Stimulated activated naive B cell treated with anti-CD40 and anti-IgM and Interleukin-4, amounts not matched to agents 10 μg/mL and 1 μg/mL and 100 μg/mL, for 72 hours (primary cell): Measurements from ENCODE around the gene MIS12.
A peak's percentile ranks its signal among the peaks of the same experiment; 100 is the strongest.

Source experiments
- ATAC-seq, 2 donors: fragments of 150-1000 bp; cut with Tn5 transposase; replicated peaks; 2 replicates each; pipeline ENCODE4 v1.10.0; 2021; ENCODE audit warnings: moderate library complexity in 1 of 2
- DNase-seq: peaks from one replicate; pipeline ENCODE4 v3.0.0; 2021
- H3K27ac Mint-ChIP-seq: one replicate; pipeline ENCODE4 v1.8.0; 2022; ENCODE audit warnings: mild to moderate bottlenecking, mixed read lengths
- H3K27me3 Mint-ChIP-seq, 2 donors: one replicate each; pipeline ENCODE4 v1.8.0; 2022; ENCODE audit warnings: mixed read lengths in 2 of 2
- H3K36me3 Mint-ChIP-seq, 2 donors: one replicate each; pipeline ENCODE4 v1.8.0; 2022; ENCODE audit warnings: mixed read lengths in 2 of 2, mild to moderate bottlenecking in 1 of 2
- H3K4me1 Mint-ChIP-seq, 2 donors: one replicate each; pipeline ENCODE4 v1.8.0; 2022; ENCODE audit warnings: mixed read lengths in 2 of 2, mild to moderate bottlenecking in 1 of 2
- H3K4me3 Mint-ChIP-seq, 2 donors: one replicate each; pipeline ENCODE4 v1.8.0; 2022; ENCODE audit warnings: mild to moderate bottlenecking in 2 of 2, mixed read lengths in 2 of 2, moderate library complexity in 1 of 2
- H3K9me3 Mint-ChIP-seq, 2 donors: one replicate each; pipeline ENCODE4 v1.8.0; 2022; ENCODE audit warnings: mixed read lengths in 2 of 2, mild to moderate bottlenecking in 1 of 2

Gene MIS12

DNA sequence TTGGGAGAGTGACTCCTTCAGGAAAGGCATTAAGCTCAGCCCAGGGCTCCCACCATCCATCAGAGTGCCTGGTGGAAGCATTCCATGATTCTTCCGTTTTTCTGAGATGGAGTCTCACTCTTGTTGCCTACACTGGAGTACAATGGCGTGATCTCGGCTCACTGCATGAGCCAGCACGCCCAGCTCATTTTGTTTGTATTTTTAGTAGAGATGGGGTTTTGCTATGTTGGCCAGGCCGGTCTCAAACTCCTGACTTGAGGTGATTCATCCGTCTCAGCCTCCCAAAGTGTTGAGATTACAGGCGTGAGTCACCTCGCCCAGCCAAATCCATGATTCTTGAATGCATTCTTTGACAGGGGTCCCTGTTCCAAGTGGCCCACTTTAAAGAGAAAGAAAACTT, 23.1 kb downstream of the MIS12 start:
- ATAC-seq (no peak), DNase-seq (no peak)
- H3K4me1 Mint-ChIP-seq, result peaks cover 10 to 11% of the 10 kb centered on the region in 2 donors
- H3K27me3 Mint-ChIP-seq, result no peaks in the 10 kb centered on the region
- peaks cover 6 to 9% of the 10 kb centered on the region in 2 donors for H3K36me3 Mint-ChIP-seq
- H3K27ac Mint-ChIP-seq, result no peak overlapping the region
- peaks cover 0 to 1% of the 10 kb centered on the region in 2 donors for H3K9me3 Mint-ChIP-seq
- H3K4me3 Mint-ChIP-seq, result no peak overlapping the region

DNA sequence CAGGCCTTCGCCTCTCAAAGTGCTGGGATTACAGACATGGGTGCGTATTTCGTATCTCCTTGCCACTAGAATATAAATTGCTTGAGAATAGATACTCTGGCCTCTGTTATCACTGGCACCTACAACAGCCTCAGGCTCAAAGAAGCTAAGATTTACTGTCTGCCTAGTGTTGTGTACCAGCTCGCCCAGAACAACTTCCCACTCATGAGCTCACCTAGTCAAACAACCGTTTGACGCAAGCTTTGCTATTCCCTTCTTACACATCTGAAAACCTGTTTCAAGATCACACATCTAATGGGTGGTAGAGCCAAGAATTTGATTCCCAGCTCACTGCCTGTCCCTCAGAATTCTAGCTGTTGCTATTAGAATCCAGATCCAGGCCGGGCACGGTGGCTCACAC, 24.4 kb downstream of the MIS12 start:
- Mint-ChIP-seq H3K4me1 (peaks cover 10 to 11% of the 10 kb centered on the region in 2 donors), H3K27me3 (no peaks in the 10 kb centered on the region), H3K9me3 (peaks cover 0 to 1% of the 10 kb centered on the region in 2 donors), H3K4me3 (no peak overlapping the region), H3K27ac (no peak overlapping the region), H3K36me3 (peaks cover 12 to 17% of the 10 kb centered on the region in 2 donors)
- no peak for ATAC-seq
- no peak for DNase-seq

DNA sequence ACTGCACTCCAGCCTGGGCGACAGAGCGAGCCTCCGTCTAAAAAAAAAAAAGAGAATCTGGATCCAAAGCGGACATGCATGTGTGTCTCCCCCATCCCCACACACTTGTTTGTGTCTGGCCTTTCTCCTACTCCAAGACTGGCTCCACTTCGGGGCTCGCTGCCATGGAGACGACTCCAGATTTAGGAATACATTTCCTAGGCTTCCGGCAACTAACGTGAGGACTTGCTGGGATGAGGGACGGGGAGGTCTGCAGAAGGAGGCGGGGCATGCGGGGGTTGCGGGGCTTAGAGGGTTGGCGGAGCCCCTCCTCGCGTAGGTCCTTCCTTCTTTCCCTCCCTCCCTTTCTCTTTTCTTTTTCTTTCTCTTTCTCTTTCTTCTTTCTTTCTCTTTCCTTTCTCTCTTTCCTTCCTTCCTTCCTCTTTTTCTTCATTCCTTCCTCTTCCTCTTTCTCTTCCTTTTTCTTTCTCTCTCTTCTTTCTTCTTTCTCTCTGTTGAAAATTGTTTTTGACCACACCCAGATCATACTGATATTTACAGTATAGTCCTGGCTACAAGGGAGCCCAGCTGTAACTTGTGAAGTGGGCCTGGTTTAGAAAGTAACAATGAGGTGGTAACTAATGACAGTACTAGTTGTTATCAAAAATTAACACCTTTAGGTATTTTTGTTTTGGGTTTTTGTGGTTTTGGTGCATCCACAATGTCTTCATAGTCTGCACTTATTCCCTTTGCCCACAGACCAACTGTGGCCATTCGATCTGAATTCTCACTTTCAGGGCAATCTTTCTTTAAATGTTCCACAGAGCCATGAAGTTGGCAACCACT, 25.2 kb downstream of the MIS12 start:
- H3K27me3 Mint-ChIP-seq, result no peaks in the 10 kb centered on the region
- peaks cover 10 to 11% of the 10 kb centered on the region in 2 donors for H3K4me1 Mint-ChIP-seq
- peaks cover 15 to 21% of the 10 kb centered on the region in 2 donors for H3K36me3 Mint-ChIP-seq
- H3K4me3 Mint-ChIP-seq, result no peak overlapping the region
- H3K27ac Mint-ChIP-seq, result no peak overlapping the region
- DNase-seq, result no peak
- peaks cover 0 to 1% of the 10 kb centered on the region in 2 donors for H3K9me3 Mint-ChIP-seq
- ATAC-seq, result no peak

DNA sequence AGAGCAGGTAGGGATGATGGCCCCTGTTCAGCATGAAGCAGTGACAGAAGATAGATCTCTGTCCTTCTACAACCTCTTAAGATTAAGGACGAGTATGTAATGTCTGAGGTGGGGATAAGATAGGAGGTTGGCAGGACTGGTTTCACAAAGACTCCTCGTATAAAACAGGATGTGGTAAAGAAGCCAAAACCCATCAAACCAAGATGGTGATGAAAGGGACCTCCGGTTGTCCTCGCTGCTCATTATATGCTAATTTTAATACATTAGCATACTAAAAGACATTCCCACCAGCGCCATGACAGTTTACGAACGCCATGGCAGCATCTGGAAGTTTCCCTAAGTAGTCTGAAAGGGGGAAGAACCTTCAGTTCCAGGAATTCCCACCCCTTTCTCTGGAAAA, 27.3 kb downstream of the MIS12 start:
- Mint-ChIP-seq H3K4me3 (no peak overlapping the region), H3K4me1 (peaks cover 10 to 11% of the 10 kb centered on the region in 2 donors), H3K27me3 (no peaks in the 10 kb centered on the region), H3K27ac (no peak overlapping the region), H3K9me3 (peaks cover 0 to 1% of the 10 kb centered on the region in 2 donors), H3K36me3 (peaks cover 31% of the 10 kb centered on the region in 2 donors)
- DNase-seq, result no peak
- no peak for ATAC-seq

DNA sequence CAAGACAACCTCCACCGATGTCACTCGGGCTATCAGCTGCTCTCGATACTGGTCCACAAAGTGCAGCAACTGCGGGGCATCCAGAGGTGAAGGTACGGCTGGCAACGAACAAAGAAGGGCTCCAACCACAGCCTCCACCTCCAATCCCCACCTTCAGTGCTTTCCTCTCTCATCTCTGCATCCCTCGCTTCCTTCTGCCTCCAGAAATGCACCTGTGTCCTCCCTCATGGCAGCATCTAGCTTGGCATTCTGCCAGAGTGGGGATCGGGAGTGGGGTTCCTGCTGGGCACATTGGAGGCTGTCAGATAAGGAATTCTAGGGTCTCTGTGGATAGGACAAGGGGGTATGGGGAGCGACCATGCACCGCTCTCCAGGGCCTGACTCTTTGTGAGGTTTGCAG, 28.6 kb downstream of the MIS12 start:
- Mint-ChIP-seq H3K27me3 (no peaks in the 10 kb centered on the region), H3K36me3 (peaks cover 31% of the 10 kb centered on the region in 2 donors), H3K9me3 (peaks cover 0 to 1% of the 10 kb centered on the region in 2 donors), H3K4me3 (no peak overlapping the region), H3K27ac (no peak overlapping the region), H3K4me1 (peaks cover 10 to 11% of the 10 kb centered on the region in 2 donors)
- no peak for DNase-seq
- ATAC-seq, result no peak

DNA sequence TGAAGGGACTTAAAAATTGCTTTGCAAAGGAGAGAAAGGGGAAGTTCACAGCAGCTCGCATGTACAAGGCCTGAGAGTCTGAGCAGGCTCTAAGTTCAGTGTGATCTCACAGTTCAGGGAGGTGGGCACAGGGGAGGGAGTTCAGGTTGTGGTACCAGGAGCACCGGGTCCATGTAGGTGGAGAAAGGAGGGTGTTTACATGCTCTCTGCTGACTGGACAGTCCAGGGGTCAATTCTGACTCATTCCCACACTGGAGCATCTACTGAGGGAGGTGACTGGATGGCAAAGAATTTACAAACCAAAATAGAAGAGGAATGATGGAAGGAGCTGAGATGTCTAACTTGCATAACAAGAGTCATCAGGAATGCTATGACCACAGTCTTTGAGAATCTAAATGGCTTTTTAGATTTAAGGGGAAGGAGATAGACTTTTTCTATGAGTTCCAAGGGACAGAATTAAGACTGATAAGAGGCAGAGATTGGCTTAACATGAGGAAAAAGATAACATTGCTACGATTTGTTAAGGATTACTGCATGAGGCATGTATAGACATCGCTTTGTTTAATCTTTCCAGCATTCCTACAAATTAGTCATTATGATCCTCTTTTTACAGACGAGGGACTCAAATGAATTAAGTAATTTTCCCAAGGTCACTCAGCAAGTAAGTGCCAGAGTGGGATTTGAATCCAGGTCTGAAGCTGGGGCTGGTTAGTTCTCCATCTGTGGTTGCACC, 29.9 kb downstream of the MIS12 start:
- no peak overlapping the region for H3K4me3 Mint-ChIP-seq
- peaks cover 31 to 39% of the 10 kb centered on the region in 2 donors for H3K36me3 Mint-ChIP-seq
- H3K4me1 Mint-ChIP-seq, result peaks cover 10 to 11% of the 10 kb centered on the region in 2 donors
- no peak for DNase-seq
- peaks cover 0 to 1% of the 10 kb centered on the region in 2 donors for H3K9me3 Mint-ChIP-seq
- no peaks in the 10 kb centered on the region for H3K27me3 Mint-ChIP-seq
- ATAC-seq, result no peak
- H3K27ac Mint-ChIP-seq, result no peak overlapping the region

DNA sequence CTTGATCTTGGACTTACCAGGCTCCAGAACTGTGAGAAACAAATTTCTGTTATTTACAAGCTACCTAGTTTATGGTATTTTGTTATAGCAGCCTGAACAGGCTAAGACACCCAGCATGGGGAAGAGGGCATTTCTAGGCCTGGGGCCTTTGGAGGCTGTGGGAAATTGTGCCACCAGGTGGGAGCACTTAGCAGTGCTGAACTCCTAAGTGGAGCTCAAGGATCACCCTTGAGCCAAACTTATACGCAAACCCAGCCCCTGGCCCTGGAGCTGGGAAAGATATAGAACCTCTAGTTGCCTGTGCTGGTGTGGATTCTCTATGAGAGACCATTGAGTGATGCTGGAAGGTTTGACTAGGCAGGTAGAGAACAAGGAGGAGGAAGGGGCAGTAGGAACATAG, 36.1 kb downstream of the MIS12 start:
- Mint-ChIP-seq H3K36me3 (peaks cover 22 to 42% of the 10 kb centered on the region in 2 donors), H3K27me3 (no peaks in the 10 kb centered on the region), H3K4me3 (no peak overlapping the region), H3K4me1 (peaks cover 5 to 10% of the 10 kb centered on the region in 2 donors), H3K9me3 (no peaks in the 10 kb centered on the region), H3K27ac (no peak overlapping the region)
- DNase-seq, result no peak
- no peak for ATAC-seq

DNA sequence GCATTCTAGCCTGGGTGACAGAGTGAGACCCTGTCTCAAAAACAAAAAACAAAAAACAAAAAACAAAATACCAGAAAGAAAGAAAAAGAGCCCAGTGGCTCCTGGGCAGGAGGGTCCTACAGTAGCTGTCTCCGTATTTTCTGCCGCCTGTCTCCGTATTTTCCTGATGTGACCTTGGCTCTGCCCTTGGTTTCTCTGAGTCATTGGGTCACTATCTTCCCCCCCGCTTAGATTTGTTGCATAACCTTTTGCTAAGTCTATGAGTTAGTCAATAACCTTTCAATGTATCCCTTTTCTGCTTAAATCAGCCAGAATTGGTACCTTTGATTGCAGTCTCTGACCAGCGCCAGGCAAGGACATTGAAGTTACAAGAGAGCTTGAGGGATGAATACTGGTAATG, 36.9 kb downstream of the MIS12 start:
- ATAC-seq, result no peak
- peaks cover 16 to 36% of the 10 kb centered on the region in 2 donors for H3K36me3 Mint-ChIP-seq

DNA sequence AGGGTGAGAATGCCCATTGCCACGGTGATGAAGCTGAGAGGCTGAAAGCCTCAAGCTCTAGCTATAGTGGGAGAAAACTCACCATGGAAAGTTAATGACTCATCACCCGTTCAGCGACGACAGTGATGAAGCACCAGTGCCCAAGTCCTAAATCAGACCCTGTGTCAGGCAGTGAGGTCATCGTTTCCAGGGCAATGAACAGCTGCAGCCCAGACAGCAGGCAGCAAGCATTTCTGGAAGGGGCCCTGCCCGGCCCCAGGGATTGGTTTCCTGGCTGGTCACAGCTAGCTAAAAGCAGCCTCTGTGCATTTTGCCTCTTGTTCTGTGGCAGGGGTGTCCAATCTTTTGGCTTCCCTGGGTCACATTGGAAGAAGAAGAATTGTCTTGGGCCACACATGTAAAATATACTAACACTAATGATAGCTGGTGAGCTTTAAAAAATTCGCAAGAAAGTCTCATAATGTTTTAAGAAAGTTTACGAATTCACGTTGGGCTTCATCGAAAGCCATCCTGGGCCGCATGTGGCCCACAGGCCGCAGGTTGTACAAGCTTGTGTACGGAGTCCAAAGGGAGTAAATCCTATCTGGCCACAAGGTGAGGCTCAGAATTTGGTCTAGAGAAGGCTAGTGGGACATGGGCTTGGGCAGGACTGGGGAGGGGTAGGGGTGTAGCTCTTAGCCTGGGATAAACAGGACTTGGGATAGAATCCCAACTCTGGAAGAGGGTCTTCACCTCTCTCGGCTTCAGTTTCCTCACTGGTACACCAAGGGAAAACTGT, 40.6 kb downstream of the MIS12 start:
- ATAC-seq, result peak; percentile 95 to 98
- H3K4me3 Mint-ChIP-seq, result no peak overlapping the region
- DNase-seq, result peak; percentile 46
- H3K9me3 Mint-ChIP-seq, result no peaks in the 10 kb centered on the region
- peak overlapping the region; percentile 81 for H3K27ac Mint-ChIP-seq
- peaks cover 5 to 10% of the 10 kb centered on the region in 2 donors for H3K4me1 Mint-ChIP-seq
- H3K36me3 Mint-ChIP-seq, result peaks cover 26 to 53% of the 10 kb centered on the region in 2 donors
- no peaks in the 10 kb centered on the region for H3K27me3 Mint-ChIP-seq

More for the DNA sequence above, 36.9 kb downstream of the MIS12 start:
- Mint-ChIP-seq H3K9me3 (no peaks in the 10 kb centered on the region), H3K4me1 (peaks cover 5 to 10% of the 10 kb centered on the region in 2 donors), H3K27me3 (no peaks in the 10 kb centered on the region), H3K27ac (no peak overlapping the region), H3K4me3 (no peak overlapping the region)
- DNase-seq, result no peak

DNA sequence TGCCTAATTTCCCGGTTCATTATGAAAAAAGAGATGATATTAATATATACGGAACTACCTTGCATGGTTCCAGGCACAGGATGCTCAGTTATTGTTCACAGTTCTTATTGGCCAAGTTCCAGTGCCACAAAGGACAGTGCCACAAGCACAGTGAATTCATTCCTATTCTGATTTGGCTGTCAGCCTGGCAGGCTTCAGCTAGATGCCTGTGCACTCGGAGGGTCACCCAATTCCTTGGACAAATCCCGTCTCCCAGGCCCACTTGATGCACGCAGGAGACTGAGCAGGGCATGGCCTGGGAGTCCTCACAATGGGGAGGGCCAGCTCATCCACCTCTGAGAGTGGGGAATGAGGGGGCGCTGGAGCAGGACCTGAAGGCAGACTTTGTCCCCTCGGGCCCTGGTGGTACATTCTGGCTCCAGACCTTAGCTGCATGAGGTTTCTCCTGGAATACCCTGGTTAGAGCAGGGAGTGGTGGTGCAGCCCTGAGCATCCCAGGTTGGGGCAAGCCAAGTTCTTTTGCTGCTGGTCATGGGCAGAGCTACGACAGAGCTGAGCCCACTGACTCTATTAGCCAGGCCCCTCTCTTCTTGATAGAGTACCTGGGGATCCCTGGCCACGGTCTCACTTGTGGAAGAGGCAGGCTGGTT, 41.4 kb downstream of the MIS12 start:
- Mint-ChIP-seq H3K4me1 (peaks cover 5 to 10% of the 10 kb centered on the region in 2 donors), H3K27me3 (no peaks in the 10 kb centered on the region), H3K36me3 (peaks cover 31 to 58% of the 10 kb centered on the region in 2 donors), H3K27ac (no peak overlapping the region), H3K4me3 (no peak overlapping the region), H3K9me3 (no peaks in the 10 kb centered on the region)
- DNase-seq, result no peak
- ATAC-seq, result no peak

DNA sequence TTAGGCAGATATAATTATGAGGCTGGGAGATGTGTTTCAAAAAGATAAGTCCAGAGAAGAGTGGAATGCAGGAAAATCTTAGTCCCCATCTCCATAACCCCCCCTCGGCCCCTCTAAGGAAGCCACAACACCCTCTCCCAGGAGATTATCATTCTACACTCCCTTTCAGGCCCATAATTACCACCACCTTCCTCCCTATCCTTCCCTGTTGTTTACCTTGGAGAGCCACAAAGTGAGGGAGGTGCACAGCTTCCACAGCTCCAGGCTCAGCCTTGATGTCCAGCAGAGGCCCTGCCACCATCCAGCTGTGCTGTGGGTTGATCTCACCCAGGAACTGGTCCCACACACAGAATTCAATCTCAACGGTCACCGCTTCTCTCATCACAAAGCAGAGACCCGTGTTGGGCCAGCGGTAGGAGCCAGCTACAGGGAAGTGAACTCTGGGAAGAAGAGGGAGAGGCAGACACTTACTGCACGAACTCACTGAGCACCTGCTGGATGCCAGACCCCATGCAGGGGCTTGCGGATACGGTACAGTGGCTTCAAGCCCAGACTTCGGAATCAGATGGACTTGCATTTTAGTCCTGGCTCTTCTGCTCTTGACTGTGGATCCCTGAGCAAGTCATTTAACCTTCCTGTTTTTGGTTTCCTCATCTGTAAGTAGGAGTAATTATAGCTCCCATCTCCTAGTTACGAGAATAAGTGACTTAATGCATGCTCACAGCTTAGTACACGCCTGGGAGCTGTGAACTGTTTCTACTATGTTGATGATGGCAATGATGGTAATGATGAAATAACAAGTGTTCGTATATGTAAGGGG, 44.1 kb downstream of the MIS12 start:
- H3K27ac Mint-ChIP-seq, result no peak overlapping the region
- H3K4me1 Mint-ChIP-seq, result peaks cover 5 to 10% of the 10 kb centered on the region in 2 donors
- H3K36me3 Mint-ChIP-seq, result peaks cover 37 to 53% of the 10 kb centered on the region in 2 donors

DNA sequence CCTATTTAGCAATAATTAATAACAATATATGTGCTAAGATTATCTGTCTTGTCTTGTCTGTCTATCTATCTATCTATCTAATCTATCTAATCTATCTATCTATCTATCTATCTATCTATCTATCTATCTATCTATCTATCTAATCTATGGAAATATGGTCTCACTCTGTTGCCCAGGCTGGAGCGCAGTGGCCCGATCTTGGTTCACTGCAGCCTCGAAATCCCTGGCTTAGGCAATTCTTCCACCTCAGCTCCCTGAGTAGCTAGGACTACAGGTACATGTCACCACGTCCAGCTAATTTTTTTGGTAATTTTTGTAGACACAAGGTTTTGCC, 44.7 kb downstream of the MIS12 start:
- no peak for ATAC-seq
- Mint-ChIP-seq H3K9me3 (no peaks in the 10 kb centered on the region), H3K27ac (no peak overlapping the region), H3K4me1 (peaks cover 5 to 10% of the 10 kb centered on the region in 2 donors), H3K27me3 (no peaks in the 10 kb centered on the region), H3K36me3 (peaks cover 38 to 58% of the 10 kb centered on the region in 2 donors), H3K4me3 (no peak overlapping the region)
- no peak for DNase-seq

More for the DNA sequence above, 44.1 kb downstream of the MIS12 start:
- Mint-ChIP-seq H3K4me3 (no peak overlapping the region), H3K9me3 (no peaks in the 10 kb centered on the region), H3K27me3 (no peaks in the 10 kb centered on the region)
- DNase-seq (no peak), ATAC-seq (no peak)

DNA sequence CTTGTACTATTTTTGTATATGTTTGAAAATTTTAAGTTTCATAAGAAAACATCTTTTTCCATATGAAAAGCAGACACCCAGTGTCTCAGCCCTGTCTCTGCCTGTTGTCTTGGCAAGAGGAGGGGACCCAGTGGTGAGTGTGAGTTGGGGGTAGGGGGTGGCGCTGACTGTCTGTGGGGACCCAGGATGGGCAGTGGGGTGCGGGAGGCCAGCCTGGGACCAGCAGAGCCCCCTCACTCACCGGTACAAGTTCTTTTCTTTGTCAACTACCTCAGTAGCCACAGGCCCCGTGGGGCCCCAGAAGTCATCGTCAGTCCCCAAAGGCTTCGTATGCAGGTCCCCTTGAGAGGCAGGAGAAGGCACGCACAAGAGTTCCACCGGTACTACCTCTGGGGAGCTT, 46.2 kb downstream of the MIS12 start:
- ATAC-seq (no peak), DNase-seq (no peak)
- Mint-ChIP-seq H3K4me3 (no peak overlapping the region), H3K4me1 (no peaks in the 10 kb centered on the region), H3K27ac (no peak overlapping the region), H3K36me3 (peaks cover 42 to 63% of the 10 kb centered on the region in 2 donors), H3K27me3 (no peaks in the 10 kb centered on the region), H3K9me3 (no peaks in the 10 kb centered on the region)
